Stimulated activated CD8-positive, alpha-beta memory T cell treated with anti-CD3 and anti-CD28 coated beads, Interleukin-7, amount 100 ng/mL, for 1 hour (primary cell): ENCODE data around the gene STAB2.

Experiments
- DNase-seq, 2 donors: peaks; one replicate each; pipeline ENCODE4 v3.0.0-alpha.2; 2020; ENCODE audit warnings: low read depth in 2 of 2

The STAB2 gene

GRCh38 chr12:103783744-103784664, 196.9 kb downstream of the STAB2 start:
- no peak for DNase-seq

DNA sequence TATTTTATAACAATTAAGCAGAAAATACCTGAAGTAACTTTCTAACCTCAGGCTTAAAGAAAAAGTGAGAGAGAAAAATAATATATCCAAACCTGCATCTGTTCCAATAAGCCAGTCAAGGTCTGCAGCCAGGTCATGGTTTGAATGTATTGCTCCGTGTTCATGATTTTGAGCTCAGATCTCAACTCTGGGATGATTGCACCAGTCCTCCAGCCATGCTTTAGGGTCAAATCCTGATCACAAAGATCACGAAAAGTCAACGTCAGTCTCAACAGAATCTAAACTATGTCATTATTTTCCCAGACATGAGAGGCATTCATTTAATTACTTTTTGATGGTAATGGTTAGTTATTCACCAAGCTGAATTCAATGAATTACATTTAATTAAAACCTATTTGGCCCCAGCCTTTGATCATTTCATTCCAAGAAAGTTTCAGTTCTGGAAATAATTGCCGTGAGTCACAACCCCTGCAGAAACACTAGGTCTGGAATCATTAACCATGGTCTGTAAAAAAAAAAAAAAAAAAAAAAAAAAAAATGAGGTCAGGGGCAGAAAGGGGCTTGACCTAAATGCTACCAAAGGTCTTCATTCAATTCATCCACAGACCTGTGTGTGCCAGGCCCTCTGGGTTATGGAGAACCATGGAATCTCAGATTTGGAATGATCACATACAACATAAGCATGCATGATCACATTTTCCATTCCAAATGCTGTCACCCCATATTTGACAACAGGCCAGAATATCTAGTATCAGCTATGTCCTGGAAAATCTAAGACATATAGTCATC, 198.4 kb downstream of the STAB2 start:
- DNase-seq, result no peak

- no peak for DNase-seq
Measured at GRCh38 chr12:103786201-103786600, 199.1 kb downstream of the STAB2 start.

GRCh38 chr12:103791350-103791920, 204.4 kb downstream of the STAB2 start:
- DNase-seq, result no peak

DNA sequence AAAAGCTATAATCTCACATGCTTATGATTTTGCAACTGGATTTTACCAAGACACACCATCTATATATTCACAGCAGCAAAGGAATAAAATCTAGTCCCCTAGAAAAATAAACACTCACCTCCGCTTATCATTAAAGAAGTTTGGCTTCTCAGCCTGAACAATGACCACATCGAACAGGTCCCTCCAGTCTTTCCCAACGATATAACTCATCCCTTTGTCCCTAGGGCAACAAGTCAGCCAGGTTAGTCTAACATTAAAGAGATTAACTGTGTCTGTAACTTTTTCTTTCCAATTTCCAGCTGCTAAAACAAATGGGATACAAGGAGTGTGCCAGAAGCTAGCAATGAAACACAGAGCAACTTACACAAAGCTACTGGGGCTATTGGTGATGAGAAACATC, 206.0 kb downstream of the STAB2 start:
- DNase-seq, result no peak

DNA sequence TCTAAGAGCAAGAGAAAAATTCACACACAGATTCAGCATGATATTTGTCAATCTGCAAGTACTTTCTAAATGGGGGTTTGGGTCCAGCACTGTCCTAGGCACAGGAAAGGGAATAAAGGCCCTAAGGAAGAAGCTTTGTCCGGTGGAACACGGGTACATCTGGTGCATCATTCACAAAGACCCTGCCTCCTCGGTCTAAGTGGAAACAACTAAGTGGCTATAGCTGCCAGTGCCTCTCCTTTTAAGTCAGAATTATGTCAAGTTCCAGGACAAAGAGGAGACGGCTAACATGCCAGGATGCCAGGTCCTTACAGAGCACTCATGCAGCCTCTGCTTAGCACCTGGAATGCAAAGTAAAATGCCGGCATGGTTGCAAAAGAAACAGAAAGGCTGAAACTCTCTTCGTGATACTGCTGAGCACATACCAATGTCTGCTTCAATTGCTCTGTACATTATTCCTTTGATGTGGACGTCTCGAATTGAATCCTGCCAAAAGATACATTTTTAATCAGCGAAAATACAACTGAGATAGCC, 206.5 kb downstream of the STAB2 start:
- DNase-seq, result no peak

- DNase-seq, result no peak
Measured at GRCh38 chr12:103794309-103795213, 207.5 kb downstream of the STAB2 start.

DNA sequence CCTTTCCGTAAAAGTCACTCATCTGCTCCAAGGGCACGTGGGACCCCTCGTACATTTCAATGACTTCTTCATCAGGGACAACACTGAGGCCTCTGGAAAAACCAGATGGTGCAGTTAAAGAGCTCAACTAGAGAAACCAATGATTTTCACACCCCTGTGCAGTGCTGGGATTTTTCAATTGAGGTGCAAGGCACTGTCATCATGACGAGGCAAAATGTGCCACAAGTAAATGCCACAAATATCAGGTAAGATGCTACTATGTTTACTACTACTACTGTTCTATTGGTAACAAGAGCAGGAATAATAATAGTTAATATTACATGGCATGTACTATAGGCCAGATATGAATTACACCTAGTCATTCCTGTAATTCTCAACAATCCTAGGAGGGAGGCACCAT, 211.5 kb downstream of the STAB2 start:
- no peak for DNase-seq

GRCh38 chr12:103799504-103799856, 212.4 kb downstream of the STAB2 start:
- no peak for DNase-seq

- DNase-seq, result no peak
Measured at GRCh38 chr12:103799857-103800771, 213.0 kb downstream of the STAB2 start.

- DNase-seq, result no peak
Measured at GRCh38 chr12:103801709-103802585, 214.9 kb downstream of the STAB2 start.

- no peak for DNase-seq
Measured at GRCh38 chr12:103802586-103802886, 215.5 kb downstream of the STAB2 start.

- DNase-seq, result no peak
Measured at GRCh38 chr12:103803847-103804246, 216.8 kb downstream of the STAB2 start.

GRCh38 chr12:103805655-103806360, 218.7 kb downstream of the STAB2 start:
- DNase-seq, result no peak

- no peak for DNase-seq
Measured at GRCh38 chr12:103806803-103807202, 219.7 kb downstream of the STAB2 start.

GRCh38 chr12:103807561-103808238, 220.6 kb downstream of the STAB2 start:
- DNase-seq, result no peak

GRCh38 chr12:103808239-103808880, 221.3 kb downstream of the STAB2 start:
- no peak for DNase-seq

GRCh38 chr12:103809154-103809553, 222.1 kb downstream of the STAB2 start:
- DNase-seq, result no peak
